DOHH2 (cell line): ENCODE results near the gene ARID4A.

Source experiments
- EZH2phosphoT487 ChIP-seq: fragments of 200-600 bp; sonication (generic); IDR thresholded peaks from 2 replicates; pipeline ENCODE4 v1.6.1; 2017; ENCODE audit warnings: borderline replicate concordance, mild to moderate bottlenecking, antibody characterized with exemption, low read length, moderate library complexity, mixed read lengths
- TF ChIP-seq, protein P1 (sequence below): fragments of 200-600 bp; sonication (generic); IDR thresholded peaks from one replicate; pipeline ENCODE4 v1.5.1; 2014; ENCODE audit warnings: antibody characterized with exemption, mild to moderate bottlenecking, low read depth, low read length; ENCODE audit not compliant: poor library complexity, severe bottlenecking

DNA sequence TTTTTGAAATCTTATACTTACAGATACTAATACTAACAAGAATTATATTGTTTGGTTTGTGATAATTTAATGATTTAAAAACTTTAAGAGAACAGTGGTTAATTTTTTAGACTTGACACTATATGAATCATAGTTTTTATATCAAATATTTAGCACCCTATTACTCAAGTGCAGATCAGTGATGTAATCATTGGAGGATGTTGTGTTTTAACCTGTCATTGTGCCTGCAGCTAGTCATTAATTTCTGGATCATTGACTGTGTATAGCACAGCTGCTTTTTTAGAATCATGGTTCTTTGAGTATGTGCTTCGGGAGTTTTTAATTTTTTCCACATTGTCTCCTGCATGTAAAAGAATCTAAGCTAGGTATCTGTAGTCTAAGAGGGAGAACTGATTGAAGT is 17.3 kb downstream of the ARID4A start:
- TF ChIP-seq, protein P1, sequence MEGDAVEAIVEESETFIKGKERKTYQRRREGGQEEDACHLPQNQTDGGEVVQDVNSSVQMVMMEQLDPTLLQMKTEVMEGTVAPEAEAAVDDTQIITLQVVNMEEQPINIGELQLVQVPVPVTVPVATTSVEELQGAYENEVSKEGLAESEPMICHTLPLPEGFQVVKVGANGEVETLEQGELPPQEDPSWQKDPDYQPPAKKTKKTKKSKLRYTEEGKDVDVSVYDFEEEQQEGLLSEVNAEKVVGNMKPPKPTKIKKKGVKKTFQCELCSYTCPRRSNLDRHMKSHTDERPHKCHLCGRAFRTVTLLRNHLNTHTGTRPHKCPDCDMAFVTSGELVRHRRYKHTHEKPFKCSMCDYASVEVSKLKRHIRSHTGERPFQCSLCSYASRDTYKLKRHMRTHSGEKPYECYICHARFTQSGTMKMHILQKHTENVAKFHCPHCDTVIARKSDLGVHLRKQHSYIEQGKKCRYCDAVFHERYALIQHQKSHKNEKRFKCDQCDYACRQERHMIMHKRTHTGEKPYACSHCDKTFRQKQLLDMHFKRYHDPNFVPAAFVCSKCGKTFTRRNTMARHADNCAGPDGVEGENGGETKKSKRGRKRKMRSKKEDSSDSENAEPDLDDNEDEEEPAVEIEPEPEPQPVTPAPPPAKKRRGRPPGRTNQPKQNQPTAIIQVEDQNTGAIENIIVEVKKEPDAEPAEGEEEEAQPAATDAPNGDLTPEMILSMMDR, result no peak
- TF ChIP-seq EZH2phosphoT487, result no peak
